Renal pelvis (tissue), 4 donors: ENCODE measurements around the gene ANTKMT. TPM values are rescaled to one million over a fixed set of nuclear protein-coding genes. Genes with fewer than 3 reads are reported as not detected.
A peak's percentile ranks its signal among the peaks of the same experiment; 100 is the strongest.
"Not testable (repeated sequence)": the region's sequence is repeated elsewhere in the genome, so short reads cannot be mapped to it uniquely, and the experiment has no call there.

Experiments
- DNase-seq: peaks from one replicate; pipeline ENCODE4 v3.0.0-alpha.2; 2013
- polyA plus RNA-seq, 3 donors: library from polyadenylated mRNA; unstranded; fragments of 120-200 nt; gene quantifications; one replicate each; pipeline ENCODE4 v1.2.1, GENCODE V29; 2013; ENCODE audit not compliant: insufficient read length in 3 of 3

Gene ANTKMT
- polyA plus RNA-seq, 3 donors = 18.9 to 24.3 (median 22.5) TPM

DNA sequence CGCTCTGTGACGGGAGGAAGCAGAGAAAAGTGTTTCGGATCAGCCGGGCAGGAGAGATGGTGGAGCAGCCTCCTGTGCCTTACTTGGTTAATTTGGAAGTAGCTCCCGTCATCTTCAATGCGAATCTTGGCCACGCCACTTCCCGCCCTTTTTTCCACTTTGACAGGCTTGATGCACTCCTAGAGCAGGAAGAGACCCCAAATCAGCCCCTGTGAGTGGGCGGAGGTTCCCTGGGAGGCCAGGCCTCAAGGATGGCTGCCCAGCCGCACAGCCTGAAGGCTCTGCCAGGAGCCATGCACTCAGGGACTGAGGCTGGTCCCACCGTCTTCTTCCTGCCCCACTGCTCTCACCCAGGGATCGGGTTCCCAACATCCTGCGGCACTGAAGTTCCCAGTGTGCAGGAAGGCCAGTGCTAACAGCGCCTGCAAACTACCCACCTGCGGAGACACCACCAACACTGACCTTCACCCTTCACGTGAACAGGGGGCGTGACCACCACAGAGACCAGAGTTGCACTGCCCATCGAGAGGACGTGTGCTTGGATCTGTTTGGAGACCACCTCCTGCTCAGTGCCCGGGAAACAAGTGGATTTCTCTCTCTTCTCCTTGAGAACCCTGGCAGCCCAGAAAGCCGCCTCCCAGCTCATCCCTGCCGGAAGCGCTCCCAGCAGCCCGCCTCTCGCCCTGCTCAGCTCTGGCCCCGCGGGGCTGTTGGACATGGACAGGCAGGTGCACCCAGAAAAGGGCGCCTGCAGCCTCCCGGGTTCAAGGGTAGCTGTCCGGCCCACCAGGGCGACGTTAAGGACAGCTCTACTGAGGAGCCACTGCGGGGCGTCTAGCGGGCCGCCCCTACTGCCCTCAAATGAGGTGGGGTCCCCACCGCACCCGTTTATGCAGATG, 18.9 kb downstream of the ANTKMT start:
- no peak for DNase-seq

GRCh38 chr16:740459-740763, 19.5 kb downstream of the ANTKMT start:
- DNase-seq = no peak

DNA sequence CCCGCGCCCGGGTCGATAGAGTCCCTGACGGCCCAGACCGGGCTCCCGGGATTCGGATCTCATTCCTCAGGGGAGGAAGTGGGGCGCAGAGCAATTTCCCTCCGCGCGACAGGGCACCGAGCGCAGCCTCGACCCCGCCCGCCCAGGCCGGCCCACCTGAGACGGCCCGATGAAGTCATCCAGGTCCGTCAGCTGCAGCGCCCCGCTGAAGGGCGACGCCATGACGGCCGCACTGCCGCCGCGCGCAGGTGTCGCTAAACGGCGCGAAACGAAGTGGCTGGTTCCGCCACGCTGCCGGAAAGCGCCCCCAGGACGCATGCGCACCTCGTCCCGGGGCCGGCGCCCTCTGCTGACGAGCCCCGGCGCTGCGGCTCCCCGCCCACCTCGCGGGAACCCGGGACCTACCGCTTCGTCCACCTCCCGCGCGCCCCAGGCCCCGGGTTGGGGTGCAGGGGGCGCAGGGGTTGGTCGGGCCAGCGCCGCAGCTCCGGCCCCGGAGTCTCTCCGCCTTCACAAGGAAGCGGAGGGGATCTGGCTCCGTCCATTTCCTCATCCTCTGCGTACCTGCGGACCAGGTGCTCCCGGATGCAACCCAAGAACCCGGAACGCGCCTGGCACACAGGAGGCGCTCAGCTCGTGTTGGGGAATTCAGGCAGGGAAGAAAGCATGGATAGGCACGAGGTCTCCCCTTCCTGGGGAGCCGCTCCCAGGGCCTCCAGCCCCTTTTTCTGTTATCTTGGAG, 20.0 kb downstream of the ANTKMT start, which contains the start of gene CIAO3:
CIAO3 (minus strand) TSS at position 234 of the 742 bp plus-strand sequence; CDS start at position 222, 12 bp downstream.
- peak; percentile 87 for DNase-seq

DNA sequence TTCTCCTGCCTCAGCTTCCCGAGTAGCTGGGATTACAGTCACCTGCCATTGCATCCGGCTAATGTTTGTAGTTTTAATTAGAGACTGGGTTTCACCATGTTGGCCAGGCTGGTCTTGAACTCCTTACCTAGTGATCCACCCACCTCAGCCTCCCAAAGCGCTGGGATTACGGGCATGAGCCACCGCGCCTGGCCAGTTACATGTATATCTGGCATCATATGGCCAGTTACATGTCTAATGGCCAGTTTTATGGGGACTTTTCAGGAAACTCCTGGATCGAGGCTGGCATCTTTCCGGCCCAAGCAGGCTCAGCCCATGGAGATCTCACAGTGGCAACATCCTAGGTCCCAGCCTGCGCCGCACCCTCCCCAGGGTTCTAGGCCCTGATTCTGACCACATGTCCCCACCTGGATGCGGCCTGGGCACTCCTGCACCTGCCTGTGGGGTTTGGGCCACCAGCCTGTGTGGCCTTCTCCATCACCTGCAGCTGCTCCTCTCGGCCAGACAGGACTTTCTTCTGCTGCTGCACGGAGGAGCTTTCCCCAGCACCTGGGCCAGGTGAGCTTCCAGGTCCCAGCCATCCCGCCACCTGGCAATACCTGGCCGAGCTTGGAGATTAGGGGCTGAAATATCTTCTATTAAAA, 21.2 kb downstream of the ANTKMT start:
- DNase-seq = no peak

DNA sequence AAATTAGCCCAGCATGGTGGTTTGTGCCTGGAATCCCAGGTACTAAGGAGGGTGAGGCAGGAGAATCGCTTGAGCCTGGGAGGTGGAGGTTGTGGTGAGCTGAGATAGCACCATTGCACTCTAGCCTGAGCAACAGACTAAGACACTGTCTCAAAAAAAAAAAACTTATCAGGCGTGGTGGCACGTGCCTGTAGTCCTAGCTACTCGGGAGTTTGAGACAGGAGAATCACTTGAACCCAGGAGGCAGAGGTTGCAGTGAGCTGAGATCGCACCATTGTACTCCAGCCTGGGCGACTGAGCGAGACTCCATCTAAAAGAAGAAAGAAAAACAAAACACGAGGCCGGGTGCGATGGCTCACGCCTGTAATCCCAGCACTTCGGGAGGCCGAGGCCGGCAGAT, 21.9 kb downstream of the ANTKMT start:
- DNase-seq = not testable (repeated sequence)

- DNase-seq = no peak
Observed at GRCh38 chr16:743794-744500, 23.0 kb downstream of the ANTKMT start.

DNA sequence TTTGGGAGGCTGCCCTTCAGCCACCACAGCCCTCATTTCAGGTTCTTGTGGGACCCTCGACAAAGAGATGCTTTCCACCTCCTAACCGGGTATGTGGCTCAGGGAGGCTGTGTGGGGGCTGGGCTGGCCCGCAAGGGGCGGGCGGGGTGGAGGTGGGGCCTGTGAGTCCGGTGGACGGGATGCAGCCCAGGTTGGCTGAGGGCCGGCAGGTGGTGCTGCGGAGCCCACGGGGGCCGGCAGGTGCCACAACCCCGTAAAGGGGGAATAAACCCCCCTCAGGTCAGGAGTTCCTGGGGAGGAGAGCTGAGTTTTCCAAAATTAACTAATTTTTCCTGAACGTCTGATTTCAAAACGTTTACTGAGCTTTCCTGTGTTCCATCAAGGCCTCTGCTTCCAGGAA, 24.8 kb downstream of the ANTKMT start:
- no peak for DNase-seq

DNA sequence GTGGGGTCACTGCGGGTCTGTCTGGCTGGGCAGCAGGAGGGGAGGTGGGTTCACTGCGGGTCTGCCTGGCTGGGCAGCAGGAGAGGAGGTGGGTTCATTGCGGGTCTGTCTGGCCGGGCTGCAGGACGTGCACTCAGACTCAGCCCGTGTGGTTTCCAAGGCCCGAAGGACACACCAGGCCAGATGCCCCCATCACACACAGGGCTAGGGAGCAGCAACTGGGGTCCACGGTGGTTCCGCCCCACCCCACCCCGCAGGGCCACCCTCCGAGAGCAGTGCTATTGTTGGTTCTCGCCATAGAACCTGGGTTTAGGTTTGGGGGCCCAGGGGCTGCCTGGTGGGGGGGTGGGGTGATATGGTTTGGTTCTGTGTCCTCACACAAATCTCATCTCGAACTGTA, 25.7 kb downstream of the ANTKMT start:
- no peak for DNase-seq

- DNase-seq = no peak
Observed at GRCh38 chr16:747978-748746, 27.2 kb downstream of the ANTKMT start.

- DNase-seq = no peak
Observed at GRCh38 chr16:749010-749409, 28.1 kb downstream of the ANTKMT start.

GRCh38 chr16:750485-750884, 29.5 kb downstream of the ANTKMT start:
- no peak for DNase-seq

DNA sequence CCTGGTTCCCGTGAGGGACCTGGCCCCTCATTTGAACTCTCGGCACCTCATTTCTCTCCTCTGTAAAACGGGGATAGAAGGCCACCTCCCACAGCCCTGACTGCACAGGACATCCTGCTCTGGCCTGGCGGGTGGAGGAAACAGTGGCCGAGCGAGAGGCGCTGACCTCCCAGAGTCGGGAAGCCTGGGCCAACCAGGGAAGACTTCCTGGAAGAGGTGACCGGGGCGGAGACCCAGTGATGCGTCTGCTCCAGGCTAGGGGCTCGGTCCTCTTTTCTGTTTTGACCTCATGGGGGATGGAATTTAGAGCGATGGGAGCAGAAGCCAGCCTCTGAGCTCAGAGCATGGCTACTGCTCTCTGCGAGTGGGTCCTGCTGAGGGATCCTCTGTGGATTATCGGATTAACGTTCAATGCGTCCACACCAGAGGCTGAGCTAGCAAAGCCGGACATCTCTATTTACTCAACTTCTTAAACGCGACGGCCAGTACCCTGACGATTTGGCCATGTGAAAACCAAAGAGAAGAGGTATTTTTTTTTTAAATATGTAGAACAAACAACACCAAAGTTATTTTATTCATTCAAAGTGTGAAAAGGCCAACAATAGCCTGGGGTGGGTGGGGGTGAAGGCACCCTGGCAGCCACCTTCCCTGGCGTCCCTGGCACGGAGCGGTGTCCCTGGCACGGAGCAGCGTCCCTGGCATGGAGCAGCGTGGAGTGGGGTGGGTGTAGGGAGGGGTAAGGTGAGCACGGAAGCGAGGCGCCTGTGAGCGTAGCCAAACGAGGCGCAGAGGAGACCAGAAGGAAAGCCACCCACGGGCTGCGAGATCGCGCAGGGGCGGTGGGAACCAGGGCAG, 30.4 kb downstream of the ANTKMT start:
- DNase-seq = no peak

DNA sequence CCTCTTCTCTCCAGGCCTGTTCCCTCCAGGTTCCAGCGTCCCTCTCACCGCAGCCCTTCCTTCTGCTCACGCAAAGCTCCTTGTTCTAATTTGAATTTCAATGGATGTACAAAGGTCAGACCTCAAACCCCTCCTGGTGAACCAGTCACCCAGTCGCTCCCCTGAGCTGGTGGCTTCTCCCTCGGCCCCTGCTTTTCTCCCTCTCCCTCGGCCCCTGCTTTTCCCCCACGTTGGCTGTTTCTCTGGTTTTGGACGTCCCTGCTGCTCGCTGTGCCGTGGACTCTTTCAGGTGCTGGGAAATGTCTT, 31.0 kb downstream of the ANTKMT start:
- no peak for DNase-seq

GRCh38 chr16:754121-754607, 33.2 kb downstream of the ANTKMT start:
- DNase-seq = not testable (repeated sequence)

- no peak for DNase-seq
Observed at GRCh38 chr16:754656-755055, 33.7 kb downstream of the ANTKMT start.

DNA sequence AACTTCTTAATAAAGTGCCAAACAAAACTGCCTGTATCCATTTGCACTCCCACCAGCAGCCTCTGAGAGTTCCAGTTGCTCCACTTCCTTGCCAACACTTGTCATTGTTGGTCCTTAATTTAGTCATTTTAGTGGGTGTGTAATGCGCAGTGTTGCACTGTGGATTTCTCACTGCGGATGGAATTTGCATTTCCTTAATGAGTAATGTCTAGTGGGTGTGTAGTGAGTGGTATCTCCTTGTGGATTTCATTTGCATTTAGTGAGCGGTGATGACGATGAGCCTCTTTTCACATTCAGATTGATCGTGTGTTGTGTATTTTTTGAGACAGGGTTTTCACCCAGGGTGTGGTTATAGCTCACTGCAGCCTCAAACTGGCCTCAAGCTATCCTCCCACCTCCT, 35.5 kb downstream of the ANTKMT start:
- no peak for DNase-seq

GRCh38 chr16:759110-759910, 38.4 kb downstream of the ANTKMT start:
- DNase-seq = no peak

DNA sequence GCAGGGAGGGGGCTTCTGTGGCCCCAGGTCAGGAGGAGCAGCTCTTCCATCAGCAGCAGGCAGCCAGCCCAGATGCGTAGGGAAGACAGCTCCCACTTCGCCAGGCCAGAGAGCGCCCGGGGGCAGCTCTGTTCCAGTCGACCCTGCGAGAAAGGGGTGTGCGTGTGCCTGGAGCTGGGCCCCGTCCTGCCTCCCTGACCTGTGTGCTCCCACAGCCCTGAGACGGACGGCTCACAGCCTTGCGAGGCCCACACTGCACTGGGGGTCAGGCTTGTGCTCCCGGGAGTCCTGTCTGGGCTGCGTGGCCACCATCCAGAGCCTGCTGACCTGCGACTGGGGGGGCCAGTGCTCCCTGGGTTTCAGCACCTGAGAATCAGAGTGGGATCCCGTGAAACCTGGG, 39.1 kb downstream of the ANTKMT start:
- no peak for DNase-seq
